Hepatocyte (in vitro differentiated cells): ENCODE measurements around the gene RIN3. TPM values are rescaled to one million over a fixed set of nuclear protein-coding genes. Genes with fewer than 3 reads are reported as not detected.
A peak's percentile ranks its signal among the peaks of the same experiment; 100 is the strongest.

Experiments used
- DNase-seq: peaks from one replicate; pipeline ENCODE4 v3.0.0-alpha.2; 2016; ENCODE audit warnings: low spot score
- H2AFZ ChIP-seq: fragments of 200-600 bp; sonication (generic); 2 replicates; pipeline ENCODE4 v1.6.0; 2016; ENCODE audit warnings: antibody characterized with exemption, mild to moderate bottlenecking
- H3K27ac ChIP-seq: fragments of 200-600 bp; sonication (generic); 2 replicates; pipeline ENCODE4 v1.5.1; 2016; ENCODE audit warnings: mild to moderate bottlenecking
- H3K27me3 ChIP-seq: fragments of 200-600 bp; sonication (generic); 2 replicates; pipeline ENCODE4 v1.6.1; 2016
- H3K36me3 ChIP-seq: fragments of 200-600 bp; sonication (generic); replicated peaks from 2 replicates; pipeline ENCODE4 v1.5.1; 2016; ENCODE audit warnings: low read depth; ENCODE audit not compliant: insufficient read depth
- H3K4me1 ChIP-seq: fragments of 200-600 bp; sonication (generic); 2 replicates; pipeline ENCODE4 v1.5.1; 2016; ENCODE audit warnings: mild to moderate bottlenecking, moderate library complexity; ENCODE audit not compliant: insufficient read depth
- H3K4me2 ChIP-seq: fragments of 200-600 bp; sonication (generic); 2 replicates; pipeline ENCODE4 v1.6.0; 2016
- H3K4me3 ChIP-seq: fragments of 200-600 bp; sonication (generic); 2 replicates; pipeline ENCODE4 v1.5.1; 2016; ENCODE audit warnings: mild to moderate bottlenecking
- H3K79me2 ChIP-seq: fragments of 200-600 bp; sonication (generic); 2 replicates; pipeline ENCODE4 v1.6.0; 2017; ENCODE audit warnings: mild to moderate bottlenecking
- H3K9me2 ChIP-seq: fragments of 200-600 bp; sonication (generic); replicated peaks from 2 replicates; pipeline ENCODE4 v1.6.0; 2017; ENCODE audit warnings: mild to moderate bottlenecking; ENCODE audit not compliant: insufficient read depth
- H3K9me3 ChIP-seq: fragments of 200-600 bp; sonication (generic); 2 replicates; pipeline ENCODE4 v1.5.1; 2016; ENCODE audit warnings: low read depth, mild to moderate bottlenecking
- H4K20me1 ChIP-seq: fragments of 200-600 bp; sonication (generic); 2 replicates; pipeline ENCODE4 v1.6.0; 2016; ENCODE audit warnings: mild to moderate bottlenecking; ENCODE audit not compliant: insufficient read depth, poor library complexity, severe bottlenecking
- CTCF ChIP-seq: fragments of 200-600 bp; sonication (generic); IDR thresholded peaks from 2 replicates; pipeline ENCODE4 v1.5.1; 2016; ENCODE audit warnings: antibody characterized with exemption, mild to moderate bottlenecking; ENCODE audit not compliant: poor library complexity
- EZH2 ChIP-seq: fragments of 200-600 bp; sonication (generic); IDR thresholded peaks from 2 replicates; pipeline ENCODE4 v1.6.1; 2016; ENCODE audit warnings: antibody characterized with exemption, mild to moderate bottlenecking, borderline replicate concordance
- EZH2phosphoT487 ChIP-seq: fragments of 200-600 bp; sonication (generic); IDR thresholded peaks from one replicate; pipeline ENCODE4 v1.6.1; 2018; ENCODE audit warnings: antibody characterized with exemption, mild to moderate bottlenecking, low read depth, moderate library complexity; ENCODE audit not compliant: unreplicated experiment, severe bottlenecking
- whole genome bisulfite sequencing: methylation state at CpG from one replicate; pipeline ENCODE4 v1.1.6; 2016; ENCODE audit warnings: low lambda C conversion rate; ENCODE audit errors: missing lambda C conversion rate; 5-methylcytosine and 5-hydroxymethylcytosine counted together
- polyA plus RNA-seq: library from polyadenylated mRNA; unstranded; fragments of >200 nt; fragmentation: Nextera tagmentation; extraction: Ambion mirVana; gene quantifications from 2 replicates; pipeline ENCODE4 v1.2.1, GENCODE V29; 2016
- total RNA-seq: library from RNA; depleted of rRNA; stranded (reverse); fragments of >200 nt; gene quantifications from 2 replicates; pipeline ENCODE4 v1.2.3, GENCODE V29; 2014

RIN3 gene
- total and polyA plus RNA-seq, 2 experiments from 2014 or later, result 4.2 to 11.8 TPM

- Histone ChIP-seq H3K9me3 (no peaks in the 10 kb centered on the region), H3K36me3 (no peaks in the 10 kb centered on the region), H3K4me1 (no peaks in the 10 kb centered on the region), H3K27ac (peak overlapping the region; percentile 3), H2AFZ (no peak overlapping the region), H3K4me2 (no peak overlapping the region), H3K27me3 (no peaks in the 10 kb centered on the region), H3K4me3 (no peak overlapping the region), H4K20me1 (no peaks in the 10 kb centered on the region), H3K9me2 (no peaks in the 10 kb centered on the region), H3K79me2 (no peaks in the 10 kb centered on the region)
- no peak for TF ChIP-seq EZH2
- TF ChIP-seq EZH2phosphoT487, result no peak
- TF ChIP-seq CTCF, result no peak
- no peak for DNase-seq
- WGBS, result 66% methylated on average over 11 of the region's 11 CpGs
Measured at GRCh38 chr14:92619671-92620456, 106.3 kb downstream of the RIN3 start.

- H3K4me2 ChIP-seq, result no peak overlapping the region
- no peaks in the 10 kb centered on the region for H3K9me3 ChIP-seq
- no peak overlapping the region for H3K27ac ChIP-seq
- 96% methylated on average over 4 of the region's 4 CpGs for WGBS
- H3K4me3 ChIP-seq, result no peak overlapping the region
- no peak for DNase-seq
- H2AFZ ChIP-seq, result no peak overlapping the region
- H3K27me3 ChIP-seq, result no peaks in the 10 kb centered on the region
- H4K20me1 ChIP-seq, result no peaks in the 10 kb centered on the region
- no peaks in the 10 kb centered on the region for H3K79me2 ChIP-seq
- no peaks in the 10 kb centered on the region for H3K36me3 ChIP-seq
- TF ChIP-seq EZH2phosphoT487, result no peak
- TF ChIP-seq CTCF, result no peak
- no peak for TF ChIP-seq EZH2
- H3K9me2 ChIP-seq, result no peaks in the 10 kb centered on the region
- H3K4me1 ChIP-seq, result no peaks in the 10 kb centered on the region
Measured at GRCh38 chr14:92622311-92622710, 108.7 kb downstream of the RIN3 start.

- no peak for TF ChIP-seq EZH2phosphoT487
- no peak for TF ChIP-seq CTCF
- no peak for TF ChIP-seq EZH2
- H3K9me2 ChIP-seq, result no peaks in the 10 kb centered on the region
- no peaks in the 10 kb centered on the region for H3K79me2 ChIP-seq
- no peak overlapping the region for H2AFZ ChIP-seq
- no peaks in the 10 kb centered on the region for H3K4me1 ChIP-seq
- H3K27ac ChIP-seq, result no peak overlapping the region
- DNase-seq, result no peak
- H3K9me3 ChIP-seq, result no peaks in the 10 kb centered on the region
- H3K27me3 ChIP-seq, result no peaks in the 10 kb centered on the region
- WGBS, result 83% methylated on average over 10 of the region's 10 CpGs
- H4K20me1 ChIP-seq, result no peaks in the 10 kb centered on the region
- H3K4me3 ChIP-seq, result no peak overlapping the region
- no peaks in the 10 kb centered on the region for H3K36me3 ChIP-seq
- no peak overlapping the region for H3K4me2 ChIP-seq
Measured at GRCh38 chr14:92624764-92625163, 111.2 kb downstream of the RIN3 start.
